Esophagus squamous epithelium (tissue), 5 donors: ENCODE measurements around the gene MXI1. TPM values are rescaled to one million over a fixed set of nuclear protein-coding genes. Genes with fewer than 3 reads are reported as not detected.

Experiments
- DNase-seq: peaks from one replicate; lab custom pipeline; 2025; lab: John Stamatoyannopoulos, UW
- H3K27ac ChIP-seq, 4 donors: fragments of 200-600 bp; sonication (generic); one replicate each; pipeline ENCODE4 v1.5.1; 2016 to 2019; ENCODE audit warnings: mild to moderate bottlenecking in 1 of 4
- H3K27me3 ChIP-seq, 4 donors: fragments of 200-600 bp; sonication (generic); 1 replicate in 3 of 4; 2 replicates in 1 of 4; pipeline versions ENCODE4 v1.5.1 to v1.6.0; 2017 to 2021; ENCODE audit warnings: antibody characterized with exemption in 1 of 4
- H3K36me3 ChIP-seq, 3 donors: fragments of 200-600 bp; sonication (generic); one replicate each; pipeline ENCODE4 v1.5.1; 2016 to 2019
- H3K4me1 ChIP-seq, 3 donors: fragments of 200-600 bp; sonication (generic); one replicate each; pipeline ENCODE4 v1.5.1; 2017 to 2019
- H3K4me3 ChIP-seq, 4 donors: fragments of 200-600 bp; sonication (generic); 1 replicate in 3 of 4; 2 replicates in 1 of 4; pipeline ENCODE4 v1.5.1; 2016 to 2019; ENCODE audit warnings: mild to moderate bottlenecking in 2 of 4, moderate library complexity in 1 of 4
- H3K9me3 ChIP-seq, 3 donors: fragments of 200-600 bp; sonication (generic); one replicate each; pipeline ENCODE4 v1.5.1; 2016 to 2019
- CTCF ChIP-seq, 6 experiments: fragments of 450-650 bp in 4 of 6; fragments of 200-600 bp in 2 of 6; sonication (generic) in 2 of 6; IDR thresholded peaks; one replicate each; pipeline ENCODE4 v1.5.1; 2016 to 2019; ENCODE audit warnings: antibody characterized with exemption in 6 of 6, mild to moderate bottlenecking in 4 of 6, moderate library complexity in 4 of 6
- POLR2A ChIP-seq, 4 donors: fragments of 450-650 bp; IDR thresholded peaks; one replicate each; pipeline ENCODE4 v1.6.1; 2017; ENCODE audit warnings: antibody characterized with exemption in 4 of 4, mild to moderate bottlenecking in 4 of 4, moderate library complexity in 3 of 4
- WGBS, 2 donors: methylation state at CpG; one replicate each; pipeline ENCODE4 v1.1.5; 2018; 5-methylcytosine and 5-hydroxymethylcytosine counted together
- intact Hi-C: fragments of 100-400 bp; cut with DNase I; formaldehyde crosslinking; loops from one replicate; pipeline ENCODE4 v1.15.0; 2022
- total RNA-seq, 4 donors: library from RNA; depleted of rRNA; stranded (reverse); fragments of >200 nt; gene quantifications; one replicate each; pipeline ENCODE4 v1.1.0, GENCODE V29; 2016
- donor health status: DM: yes; HTN: yes; CAD: no.

Gene MXI1
- total RNA-seq, 4 donors from 2014 or later, result 16.0 to 53.2 (median 35.0) TPM

GRCh38 chr10:110172155-110172554 is 35.2 kb upstream of the MXI1 start:
- intact Hi-C loops, result no loop called here
- Histone ChIP-seq H3K9me3 (no peaks in the 10 kb centered on the region), H3K36me3 (no peaks in the 10 kb centered on the region), H3K4me1 (peaks cover 0 to 28% (median 5%) of the 10 kb centered on the region in 3 donors), H3K27me3 (peaks cover 0 to 69% (median 1%) of the 10 kb centered on the region in 4 donors), H3K4me3 (no peak overlapping the region), H3K27ac (no peak overlapping the region)
- TF ChIP-seq CTCF (IDR thresholded peaks at IDR 0.05) (no peak), POLR2A (IDR thresholded peaks at IDR 0.05) (no peak)
- WGBS, 2 donors, result 55 to 71% methylated on average over 5 of the region's 5 CpGs
- no peak for DNase-seq

GRCh38 chr10:110174201-110174600 is 33.2 kb upstream of the MXI1 start:
- DNase-seq, result no peak
- no peaks in the 10 kb centered on the region for H3K36me3 ChIP-seq
- no peak overlapping the region for H3K4me3 ChIP-seq
- peaks cover 0 to 13% (median 5%) of the 10 kb centered on the region in 3 donors for H3K4me1 ChIP-seq
- H3K27me3 ChIP-seq, result peaks cover 0 to 49% (median 0%) of the 10 kb centered on the region in 4 donors
- no peaks in the 10 kb centered on the region for H3K9me3 ChIP-seq
- TF ChIP-seq POLR2A (IDR thresholded peaks at IDR 0.05) (no peak), CTCF (IDR thresholded peaks at IDR 0.05) (no peak)
- intact Hi-C loops, result no loop called here
- H3K27ac ChIP-seq, result no peak overlapping the region

- H3K4me3 ChIP-seq, result no peak overlapping the region
- 87 to 94% methylated on average over 5 of the region's 5 CpGs for WGBS, 2 donors
- no peak overlapping the region for H3K27ac ChIP-seq
- no peak for TF ChIP-seq POLR2A (IDR thresholded peaks at IDR 0.05)
- no peak for TF ChIP-seq CTCF (IDR thresholded peaks at IDR 0.05)
- no peaks in the 10 kb centered on the region for H3K9me3 ChIP-seq
- DNase-seq, result no peak
- no peaks in the 10 kb centered on the region for H3K36me3 ChIP-seq
- H3K27me3 ChIP-seq, result peaks cover 0 to 43% (median 0%) of the 10 kb centered on the region in 4 donors
- intact Hi-C loops, result no loop called here
- peaks cover 0 to 12% (median 5%) of the 10 kb centered on the region in 3 donors for H3K4me1 ChIP-seq
Observed at GRCh38 chr10:110174816-110175215, 32.6 kb upstream of the MXI1 start.

GRCh38 chr10:110175406-110175805 is 32.0 kb upstream of the MXI1 start:
- no peaks in the 10 kb centered on the region for H3K36me3 ChIP-seq
- WGBS, 2 donors, result 55 to 81% methylated on average over 2 of the region's 2 CpGs
- no peak for TF ChIP-seq CTCF (IDR thresholded peaks at IDR 0.05)
- no peak for TF ChIP-seq POLR2A (IDR thresholded peaks at IDR 0.05)
- no peak overlapping the region for H3K27ac ChIP-seq
- H3K4me1 ChIP-seq, result peaks cover 0 to 7% (median under 1%) of the 10 kb centered on the region in 3 donors
- no peak for DNase-seq
- H3K27me3 ChIP-seq, result peaks cover 0 to 37% (median 0%) of the 10 kb centered on the region in 4 donors
- no peaks in the 10 kb centered on the region for H3K9me3 ChIP-seq
- no peak overlapping the region for H3K4me3 ChIP-seq
- intact Hi-C loops, result no loop called here

GRCh38 chr10:110176141-110177030 is 31.0 kb upstream of the MXI1 start:
- H3K36me3 ChIP-seq, result no peaks in the 10 kb centered on the region
- intact Hi-C loops, result no loop called here
- H3K27me3 ChIP-seq, result peaks cover 0 to 29% (median 0%) of the 10 kb centered on the region in 4 donors
- WGBS, 2 donors, result 48 to 56% methylated on average over 12 to 17 of the region's 19 CpGs
- no peak for DNase-seq
- H3K27ac ChIP-seq, result no peak overlapping the region
- H3K4me1 ChIP-seq, result no peaks in the 10 kb centered on the region
- H3K9me3 ChIP-seq, result no peaks in the 10 kb centered on the region
- no peak overlapping the region for H3K4me3 ChIP-seq
- TF ChIP-seq POLR2A (IDR thresholded peaks at IDR 0.05), result no peak
